MM.1S (cell line): ENCODE measurements around the gene GSTM2.

Experiments
- CTCF ChIP-seq: fragments of 300-600 bp; sonication (generic); IDR thresholded peaks from 2 replicates; pipeline ENCODE4 v1.5.1; 2016; ENCODE audit warnings: antibody characterized with exemption, low read length, mixed read lengths
- EZH2 ChIP-seq: fragments of 300-600 bp; sonication (generic); optimal IDR thresholded peaks from 2 replicates; pipeline ENCODE3; 2017; ENCODE audit warnings: low read depth, mild to moderate bottlenecking, antibody characterized with exemption, low read length, mixed read lengths
- EZH2phosphoT487 ChIP-seq: fragments of 300-600 bp; sonication (generic); IDR thresholded peaks from 2 replicates; pipeline ENCODE4 v1.6.1; 2018; ENCODE audit warnings: antibody characterized with exemption, low read length

- TF ChIP-seq CTCF, result no peak
- TF ChIP-seq EZH2phosphoT487, result no peak
- TF ChIP-seq EZH2, result no peak
Observed at GRCh38 chr1:109618661-109619575, 48.9 kb upstream of the GSTM2 start.
